ENCODE results near the gene WDFY4. TPM values are rescaled to one million over a fixed set of nuclear protein-coding genes. Genes with fewer than 3 reads are reported as not detected.

Gene WDFY4
- total RNA-seq, 1 donor from 2014 or later = 0.41 TPM

GRCh38 chr10:48740015-48740707 lies 55.5 kb downstream of the WDFY4 start:
- DNase-seq (ENCODE audit: extremely low read depth, low read depth, low spot score) = no peak

GRCh38 chr10:48740988-48741387 lies 56.3 kb downstream of the WDFY4 start:
- no peak for DNase-seq (ENCODE audit: extremely low read depth, low read depth, low spot score)

- DNase-seq (ENCODE audit: extremely low read depth, low read depth, low spot score) = no peak
Measured at GRCh38 chr10:48742891-48743860, 58.5 kb downstream of the WDFY4 start.

- DNase-seq (ENCODE audit: extremely low read depth, low read depth, low spot score) = no peak
Measured at GRCh38 chr10:48744587-48744986, 59.9 kb downstream of the WDFY4 start.

GRCh38 chr10:48745662-48746245 lies 61.1 kb downstream of the WDFY4 start:
- no peak for DNase-seq (ENCODE audit: extremely low read depth, low read depth, low spot score)

- DNase-seq (ENCODE audit: extremely low read depth, low read depth, low spot score) = no peak
Measured at GRCh38 chr10:48748573-48748972, 63.9 kb downstream of the WDFY4 start.

- DNase-seq (ENCODE audit: extremely low read depth, low read depth, low spot score) = no peak
Measured at GRCh38 chr10:48749254-48749787, 64.6 kb downstream of the WDFY4 start.

- no peak for DNase-seq (ENCODE audit: extremely low read depth, low read depth, low spot score)
Measured at GRCh38 chr10:48750019-48750418, 65.3 kb downstream of the WDFY4 start.

GRCh38 chr10:48750991-48751390 lies 66.3 kb downstream of the WDFY4 start:
- DNase-seq (ENCODE audit: extremely low read depth, low read depth, low spot score) = no peak

GRCh38 chr10:48751730-48752129 lies 67.1 kb downstream of the WDFY4 start:
- no peak for DNase-seq (ENCODE audit: extremely low read depth, low read depth, low spot score)

GRCh38 chr10:48758411-48758810 lies 73.7 kb downstream of the WDFY4 start:
- no peak for DNase-seq (ENCODE audit: extremely low read depth, low read depth, low spot score)

- no peak for DNase-seq (ENCODE audit: extremely low read depth, low read depth, low spot score)
Measured at GRCh38 chr10:48759113-48759901, 74.6 kb downstream of the WDFY4 start.

- no peak for DNase-seq (ENCODE audit: extremely low read depth, low read depth, low spot score)
Measured at GRCh38 chr10:48760983-48761382, 76.3 kb downstream of the WDFY4 start.

GRCh38 chr10:48762064-48763042 lies 77.7 kb downstream of the WDFY4 start:
- DNase-seq (ENCODE audit: extremely low read depth, low read depth, low spot score) = no peak

- DNase-seq (ENCODE audit: extremely low read depth, low read depth, low spot score) = no peak
Measured at GRCh38 chr10:48763403-48763965, 78.8 kb downstream of the WDFY4 start.

- DNase-seq (ENCODE audit: extremely low read depth, low read depth, low spot score) = no peak
Measured at GRCh38 chr10:48764486-48764885, 79.8 kb downstream of the WDFY4 start.

GRCh38 chr10:48765039-48765438 lies 80.4 kb downstream of the WDFY4 start:
- no peak for DNase-seq (ENCODE audit: extremely low read depth, low read depth, low spot score)

- DNase-seq (ENCODE audit: extremely low read depth, low read depth, low spot score) = no peak
Measured at GRCh38 chr10:48765527-48765926, 80.9 kb downstream of the WDFY4 start.

Data from glomerular endothelial cell (primary cell).